HepG2 (cell line): ENCODE data around the gene RPTOR. TPM values are rescaled to one million over a fixed set of nuclear protein-coding genes. Genes with fewer than 3 reads are reported as not detected.

Experiments
- CBX1 ChIP-seq: IDR thresholded peaks from one replicate; pipeline ENCODE4 v1.6.1; 2016; ENCODE audit warnings: antibody characterized with exemption, low read depth
- ESRRA ChIP-seq: sonication (generic); formaldehyde crosslinking; IDR thresholded peaks from 2 replicates; pipeline ENCODE4 v1.5.1; 2020; ENCODE audit warnings: mild to moderate bottlenecking, low read depth, missing genetic modification reagents
- ETS1 ChIP-seq: sonication (generic); formaldehyde crosslinking; IDR thresholded peaks from 2 replicates; pipeline ENCODE4 v1.4.0; 2020; ENCODE audit warnings: missing genetic modification reagents
- FIP1L1 ChIP-seq: fragments of 200-400 bp; formaldehyde crosslinking; IDR thresholded peaks from 2 replicates; pipeline ENCODE4 v1.6.1; 2018; ENCODE audit warnings: low read depth, mild to moderate bottlenecking, low read length, moderate library complexity, borderline replicate concordance; ENCODE audit not compliant: insufficient read depth
- FOXA1 ChIP-seq, 2 experiments: fragments of 450-650 bp in 1 of 2; sonication (generic) in 1 of 2; formaldehyde crosslinking in 1 of 2; IDR thresholded peaks; 2 replicates each; pipeline versions ENCODE4 v1.4.0 to v1.6.1; 2016 to 2020; ENCODE audit warnings: missing genetic modification reagents in 1 of 2
- FOXO1 ChIP-seq: sonication (generic); formaldehyde crosslinking; IDR thresholded peaks from 2 replicates; pipeline ENCODE4 v1.4.0; 2020; ENCODE audit warnings: missing genetic modification reagents
- GATAD2A ChIP-seq: IDR thresholded peaks from 2 replicates; pipeline ENCODE4 v1.6.1; 2016
- JUNB ChIP-seq: sonication (generic); formaldehyde crosslinking; IDR thresholded peaks from 2 replicates; pipeline ENCODE4 v1.8.0; 2022; ENCODE audit warnings: missing genetic modification reagents, mild to moderate bottlenecking, borderline replicate concordance
- STAT5B ChIP-seq: sonication (generic); formaldehyde crosslinking; IDR thresholded peaks from 2 replicates; pipeline ENCODE4 v1.4.0; 2020; ENCODE audit warnings: missing genetic modification reagents
- THAP7 ChIP-seq: sonication (generic); formaldehyde crosslinking; IDR thresholded peaks from 2 replicates; pipeline ENCODE4 v1.8.1; 2023; ENCODE audit warnings: mild to moderate bottlenecking, missing genetic modification reagents
- ZGPAT ChIP-seq: IDR thresholded peaks from 2 replicates; pipeline ENCODE4 v1.6.1; 2016; ENCODE audit warnings: mild to moderate bottlenecking
- ZNF143 ChIP-seq: sonication (generic); formaldehyde crosslinking; IDR thresholded peaks from 2 replicates; pipeline ENCODE4 v1.4.0; 2020; ENCODE audit warnings: missing genetic modification reagents
- ZNF280D ChIP-seq: sonication (generic); formaldehyde crosslinking; IDR thresholded peaks from 2 replicates; pipeline ENCODE4 v1.5.1; 2020; ENCODE audit warnings: mild to moderate bottlenecking, missing genetic modification reagents
- ZNF430 ChIP-seq: sonication (generic); formaldehyde crosslinking; IDR thresholded peaks from 2 replicates; pipeline ENCODE4 v1.9.0; 2021; ENCODE audit warnings: mild to moderate bottlenecking, missing genetic modification reagents
- ZNF609 ChIP-seq: sonication (generic); formaldehyde crosslinking; IDR thresholded peaks from 2 replicates; pipeline ENCODE4 v1.4.0; 2020; ENCODE audit warnings: mild to moderate bottlenecking, missing genetic modification reagents, borderline replicate concordance
- ZSCAN5A ChIP-seq: sonication (generic); formaldehyde crosslinking; IDR thresholded peaks from 2 replicates; pipeline ENCODE4 v1.8.0; 2022; ENCODE audit warnings: mild to moderate bottlenecking, missing genetic modification reagents, borderline replicate concordance
- polyA plus RNA-seq, 8 experiments: library from polyadenylated mRNA; depleted of rRNA in 3 of 8; stranded (reverse) in 7 of 8; unstranded in 1 of 8; fragments of >200 nt; fragmentation: Illumina TruSeq in 4 of 8; extraction: Trizol in 4 of 8; gene quantifications; 2 replicates each; pipeline versions ENCODE4 v1.2.1 to v1.2.3, GENCODE V29; 2011 to 2016; ENCODE audit warnings: low read depth in 4 of 8, missing spikeins in 1 of 8, mixed read lengths in 1 of 8; ENCODE audit not compliant: insufficient read depth in 1 of 8
- total RNA-seq, 5 experiments: library from RNA; depleted of rRNA; stranded (reverse); fragments of >200 nt; fragmentation: Illumina TruSeq; extraction: Trizol; gene quantifications; 2 replicates each; pipeline ENCODE4 v1.2.3, GENCODE V29; 2016; ENCODE audit warnings: low read depth in 1 of 5

The RPTOR gene
- total and polyA plus RNA-seq, 2 of the 13 experiments (the other 11 are each of a cell fraction or from before 2014, with no cell fraction given) = 6.6 to 25.3 TPM

GRCh38 chr17:80665792-80666191 lies 121.2 kb downstream of the RPTOR start (continued):
- TF ChIP-seq ETS1 (CRISPR knock-in tag) = no peak
- no peak for TF ChIP-seq STAT5B (CRISPR knock-in tag)
- TF ChIP-seq ZGPAT (CRISPR knock-in tag) = peak; percentile 50; the same call in 1 of the 2 replicates
- no peak for TF ChIP-seq FIP1L1
- peak; percentile 95 for TF ChIP-seq GATAD2A (CRISPR knock-in tag)
- no peak for TF ChIP-seq ESRRA (CRISPR knock-in tag)
- TF ChIP-seq JUNB = no peak
- TF ChIP-seq ZNF280D (CRISPR knock-in tag) = no peak
- TF ChIP-seq ZNF609 (CRISPR knock-in tag) = no peak
- TF ChIP-seq ZNF430 (CRISPR knock-in tag) = no peak
- TF ChIP-seq FOXA1 (IDR thresholded peaks at IDR 0.05) = no peak
- TF ChIP-seq FOXA1 (CRISPR knock-in tag; IDR thresholded peaks at IDR 0.05) = peak; percentile 85
- 0 out of 2 replicates have a peak, but pooled peaks have one; percentile 59 for TF ChIP-seq ZSCAN5A (CRISPR knock-in tag)
- no peak for TF ChIP-seq CBX1
- TF ChIP-seq FOXO1 (CRISPR knock-in tag) = peak; percentile 86
- no peak for TF ChIP-seq ZNF143 (CRISPR knock-in tag)
- no peak for TF ChIP-seq THAP7 (CRISPR knock-in tag)
